Activated CD8-positive, alpha-beta memory T cell treated with anti-CD3 and anti-CD28 coated beads for 4 hours (primary cell): ENCODE results near the gene MAPK12.
A peak's percentile ranks its signal among the peaks of the same experiment; 100 is the strongest.
"Not testable (repeated sequence)": the region's sequence is repeated elsewhere in the genome, so short reads cannot be mapped to it uniquely, and the experiment has no call there.

Source experiments
- DNase-seq, 2 donors: peaks; one replicate each; pipeline ENCODE4 v3.0.0-alpha.2; 2020; ENCODE audit warnings: low read depth in 2 of 2

The MAPK12 gene

DNA sequence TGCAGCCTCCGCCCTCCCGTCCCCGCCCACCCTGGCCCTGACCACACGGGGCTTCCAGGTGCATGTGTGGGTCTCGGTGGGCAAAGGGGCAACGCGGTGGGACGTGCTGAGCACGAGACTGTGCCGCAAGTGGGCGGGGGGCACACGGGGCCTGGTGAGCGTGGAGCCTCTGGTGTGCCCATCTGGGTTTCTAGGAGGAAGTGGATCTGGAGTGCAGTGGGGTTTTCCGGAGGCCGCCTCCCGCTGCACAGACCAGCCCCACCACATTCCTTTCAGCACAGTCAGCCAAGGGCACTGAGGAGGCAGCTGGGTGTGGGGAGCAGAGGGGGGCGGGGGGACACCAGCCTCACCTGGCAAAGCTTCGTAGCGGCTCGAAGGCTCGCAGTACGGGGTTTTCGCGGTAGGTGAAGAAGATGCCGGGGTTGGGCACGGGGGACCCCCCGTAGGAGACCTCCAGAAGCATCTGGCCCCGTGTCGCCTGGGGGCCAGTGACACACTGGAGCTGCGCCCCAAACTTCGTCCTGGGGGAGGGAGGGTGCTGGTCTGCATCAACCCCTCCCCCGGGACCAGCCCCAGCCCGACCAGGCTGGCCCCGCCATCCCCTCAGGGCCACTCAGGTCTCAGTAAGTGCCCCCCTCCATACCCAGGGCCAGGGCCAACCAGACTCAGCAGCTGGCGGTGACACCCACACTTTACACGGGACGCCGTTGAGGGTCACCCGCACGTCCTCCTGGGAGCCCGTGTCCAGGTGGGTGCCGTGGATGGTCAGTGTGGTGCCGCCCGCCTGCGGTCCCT is 21.1 kb upstream of the MAPK12 start:
- no peak for DNase-seq

DNA sequence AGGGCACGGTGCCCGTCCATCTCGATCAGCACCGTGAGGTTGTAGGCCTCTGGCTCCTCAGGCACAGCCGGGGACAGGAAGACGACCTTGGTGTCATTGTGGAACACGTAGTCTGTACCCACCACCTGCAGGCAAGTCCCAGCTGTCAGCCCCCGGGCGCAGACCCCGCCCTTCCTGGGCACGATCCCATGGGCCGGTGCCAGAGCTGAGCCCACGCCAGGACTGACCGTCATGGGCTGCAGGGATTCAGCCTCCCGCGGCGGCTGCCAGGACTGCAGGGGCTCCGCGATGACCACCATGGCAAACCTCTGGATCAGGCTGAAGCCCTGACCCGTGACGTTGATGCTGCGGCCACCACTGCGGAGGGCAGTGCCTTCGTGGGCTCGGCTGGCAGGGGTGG is 20.5 kb upstream of the MAPK12 start:
- no peak for DNase-seq

DNA sequence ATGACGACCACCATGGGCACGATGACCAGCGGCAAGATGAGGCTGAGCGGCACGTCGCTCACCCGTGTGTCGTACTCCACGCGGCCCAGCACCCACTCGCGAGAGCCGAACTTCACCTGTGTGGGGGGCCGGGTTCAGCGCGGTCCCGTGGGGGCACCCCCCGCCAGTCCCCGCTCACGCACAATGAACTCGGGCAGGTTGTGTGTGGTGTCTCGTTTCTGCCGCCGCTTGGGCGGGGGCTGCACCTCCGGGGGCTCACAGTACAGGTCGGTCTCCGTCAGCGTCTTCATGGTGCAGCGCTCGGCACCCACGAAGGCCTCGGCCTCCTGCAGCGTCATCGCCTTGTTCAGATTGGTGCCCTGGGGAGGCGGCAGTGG is 19.9 kb upstream of the MAPK12 start:
- no peak for DNase-seq

DNA sequence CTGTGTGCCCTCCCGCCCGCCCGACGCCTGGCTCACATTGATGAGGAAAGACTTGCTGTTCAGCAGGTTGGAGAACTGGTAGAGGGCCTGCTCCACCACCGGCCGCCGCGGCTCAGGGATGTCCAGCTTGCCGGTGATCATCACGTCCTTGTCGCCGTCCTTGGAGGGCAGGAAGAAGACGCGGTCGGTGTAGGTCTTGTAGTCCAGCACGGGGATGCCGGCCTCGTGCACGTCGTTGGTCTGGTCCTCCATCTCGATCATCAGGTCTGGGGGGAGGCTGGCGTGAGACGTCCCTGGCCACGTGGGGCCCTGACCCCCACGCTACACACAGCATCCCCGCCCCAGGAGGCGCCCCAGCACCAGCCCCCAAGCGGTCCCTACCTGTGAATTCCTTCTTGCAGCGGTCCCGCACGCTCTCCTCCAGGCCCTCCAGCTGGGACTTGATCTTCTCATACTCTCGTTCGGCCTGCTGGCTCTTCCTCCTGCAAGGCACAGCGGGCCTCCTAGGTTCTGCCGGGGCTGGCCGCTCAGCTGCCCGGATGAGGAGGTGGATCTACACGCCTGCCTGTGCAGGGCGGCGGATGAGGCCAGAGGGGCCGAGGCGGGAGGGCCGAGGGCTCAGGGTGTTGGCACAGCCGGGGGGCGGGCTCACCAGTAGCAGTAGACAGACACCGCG is 19.4 kb upstream of the MAPK12 start:
- DNase-seq: no peak

DNA sequence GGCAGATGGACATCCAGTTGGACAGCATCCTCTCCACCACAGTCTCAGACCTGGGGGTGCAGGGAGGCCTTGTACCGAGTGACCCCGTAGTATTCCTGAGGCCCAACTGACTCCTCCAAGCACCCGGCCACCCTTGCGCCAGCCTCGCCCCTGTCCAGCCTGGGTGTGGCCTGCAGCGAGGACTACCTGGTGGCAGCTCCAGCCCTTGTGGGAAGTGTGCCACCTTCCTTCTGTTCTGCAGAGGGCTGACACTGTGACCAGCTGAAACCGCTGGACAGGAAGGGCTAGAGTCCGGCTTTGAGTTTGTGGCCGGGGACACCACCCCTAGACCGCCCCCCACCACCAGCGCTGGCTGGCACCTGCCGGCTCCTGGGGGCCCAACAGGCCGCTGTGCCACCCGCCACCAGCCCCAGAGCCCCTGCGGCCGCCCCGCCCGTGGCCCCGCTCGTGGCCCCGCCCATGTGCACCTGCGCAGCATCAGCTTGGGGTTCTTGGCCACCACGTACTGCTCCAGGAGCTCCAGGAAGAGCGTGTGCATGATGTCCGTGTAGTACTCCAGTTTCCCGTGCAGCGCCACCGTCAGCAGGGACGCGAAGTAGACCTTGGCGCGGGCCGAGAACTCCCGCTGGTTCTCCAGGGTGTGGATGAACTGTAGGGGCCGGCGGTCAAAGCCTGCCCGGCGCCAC is 18.7 kb upstream of the MAPK12 start:
- no peak for DNase-seq

DNA sequence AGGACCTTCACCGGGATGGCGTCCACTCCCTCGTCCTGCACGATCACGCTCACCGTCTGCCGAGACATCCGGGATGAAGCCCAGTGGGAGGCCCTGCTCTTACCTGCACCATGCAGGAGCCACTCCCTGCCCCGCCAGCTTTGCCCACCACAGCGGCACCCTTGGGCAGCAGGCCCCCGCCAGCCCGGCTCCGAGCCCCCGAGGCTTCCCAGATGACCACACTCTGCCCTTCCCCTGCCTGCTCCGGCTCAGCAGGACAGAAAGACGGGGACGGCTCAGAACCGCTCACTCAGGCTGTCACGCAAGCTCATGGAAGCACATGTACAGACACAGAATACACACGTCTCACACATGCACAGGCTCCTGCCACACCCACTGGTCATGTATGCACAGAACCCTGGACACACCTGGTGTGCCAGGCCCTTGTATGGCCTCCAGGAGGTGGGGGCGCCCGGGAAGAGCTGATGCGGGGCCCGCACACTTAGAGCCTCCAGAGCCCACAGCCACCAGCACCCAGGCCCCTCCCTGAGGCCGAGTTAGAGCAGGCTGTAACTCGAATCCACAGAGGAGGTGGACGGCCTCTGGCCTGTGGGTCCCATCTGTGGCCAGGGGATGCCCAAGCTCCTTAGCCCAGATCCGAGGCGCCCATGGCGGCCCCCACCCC is 17.6 kb upstream of the MAPK12 start:
- DNase-seq: no peak

DNA sequence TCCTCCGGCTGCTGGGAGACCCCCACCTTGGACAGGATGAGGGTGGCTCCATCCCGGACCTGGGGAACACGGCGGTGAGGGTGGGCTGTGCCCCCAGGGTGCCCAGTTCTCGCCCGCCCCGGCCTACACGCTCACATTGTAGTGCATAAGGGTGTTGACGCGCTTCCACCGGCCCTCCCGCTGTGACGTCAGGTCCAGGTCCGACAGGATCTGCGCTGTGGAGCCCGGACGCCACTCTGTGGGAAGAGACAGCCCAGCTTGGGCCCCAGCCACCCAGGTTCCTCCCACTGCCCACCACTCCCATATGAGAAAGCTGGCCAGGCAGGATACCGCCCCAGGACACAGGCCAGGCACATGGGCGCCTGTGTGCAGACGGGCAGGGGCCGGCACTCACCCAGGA is 17.0 kb upstream of the MAPK12 start:
- no peak for DNase-seq

DNA sequence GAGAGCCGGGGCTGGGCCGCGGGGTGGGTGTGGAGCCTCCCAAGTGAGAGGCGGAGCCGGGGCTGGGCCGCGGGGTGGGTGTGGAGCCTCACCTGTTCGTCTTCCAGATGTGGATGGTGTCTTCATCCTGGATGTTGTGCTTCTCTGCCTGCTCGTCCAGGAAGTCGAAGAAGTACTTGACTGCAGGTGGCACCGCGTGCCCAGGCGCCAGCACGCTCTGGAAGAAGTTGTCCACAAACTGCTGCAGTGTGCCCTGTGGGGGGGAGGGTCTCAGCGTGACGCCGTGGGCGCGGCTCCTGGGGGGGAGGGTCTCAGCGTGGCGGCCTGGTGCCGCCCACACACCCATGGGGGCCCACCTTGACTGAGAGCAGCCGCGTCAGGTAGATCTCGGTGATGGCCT is 16.3 kb upstream of the MAPK12 start:
- DNase-seq: no peak

DNA sequence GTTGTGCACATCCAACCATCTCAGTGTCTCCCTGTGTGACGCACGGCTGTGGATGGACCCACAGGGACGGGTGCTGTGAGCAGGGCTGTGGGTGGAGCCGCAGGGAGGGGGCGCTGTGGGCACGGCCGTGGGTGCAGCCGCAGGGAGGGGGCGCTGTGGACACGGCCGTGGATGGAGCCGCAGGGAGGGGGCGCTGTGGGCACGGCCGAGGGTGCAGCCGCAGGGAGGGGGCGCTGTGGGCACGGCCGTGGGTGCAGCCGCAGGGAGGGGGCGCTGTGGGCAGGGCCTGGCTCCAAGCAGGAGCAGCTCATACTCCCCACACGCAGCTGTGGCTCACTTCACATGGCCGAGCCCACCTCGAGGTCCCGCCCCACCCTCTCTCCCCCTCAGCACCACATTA is 14.7 kb upstream of the MAPK12 start:
- DNase-seq: no peak

DNA sequence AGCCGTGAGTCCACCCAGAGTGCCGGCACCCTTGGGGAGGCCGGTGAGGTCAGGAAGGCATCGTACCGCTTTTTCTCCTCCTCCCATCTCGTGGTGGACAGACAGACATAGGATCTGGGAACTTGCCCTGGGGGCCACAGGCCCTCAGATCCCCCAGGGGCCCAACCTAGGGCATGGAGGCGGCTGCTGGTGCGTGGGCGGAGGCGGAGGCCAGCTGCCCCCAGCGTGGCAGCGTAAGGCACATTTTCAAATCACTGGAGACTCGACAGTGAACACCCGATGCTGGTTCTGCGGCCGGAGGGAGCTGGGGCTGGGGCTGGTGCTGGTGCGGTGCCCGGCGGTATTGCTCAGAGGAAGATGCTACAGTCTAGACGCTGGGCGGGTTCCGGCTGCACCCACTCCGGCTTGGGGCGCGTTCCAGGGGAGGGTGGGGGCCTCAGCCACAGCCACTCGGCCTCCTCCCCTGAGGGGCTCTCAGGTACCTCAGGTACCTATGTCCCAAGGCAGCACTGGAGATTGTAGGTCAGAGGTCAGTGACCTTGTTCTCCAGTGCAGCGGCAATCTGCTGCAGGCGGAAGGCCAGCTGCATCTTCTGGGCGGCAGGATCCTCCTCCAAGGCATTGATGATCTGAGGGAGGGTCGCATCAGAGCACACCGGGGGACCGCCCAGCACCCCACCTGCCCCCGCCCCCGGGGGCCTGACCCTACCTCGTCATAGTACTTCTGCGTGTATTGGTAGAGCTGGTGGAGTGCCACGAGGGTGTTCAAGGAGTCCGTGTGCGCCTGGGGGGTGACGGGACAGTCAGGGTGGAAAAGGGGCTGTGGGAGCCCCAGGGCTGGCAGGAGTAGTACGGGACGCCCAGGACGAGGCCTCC is 13.9 kb upstream of the MAPK12 start:
- no peak for DNase-seq

DNA sequence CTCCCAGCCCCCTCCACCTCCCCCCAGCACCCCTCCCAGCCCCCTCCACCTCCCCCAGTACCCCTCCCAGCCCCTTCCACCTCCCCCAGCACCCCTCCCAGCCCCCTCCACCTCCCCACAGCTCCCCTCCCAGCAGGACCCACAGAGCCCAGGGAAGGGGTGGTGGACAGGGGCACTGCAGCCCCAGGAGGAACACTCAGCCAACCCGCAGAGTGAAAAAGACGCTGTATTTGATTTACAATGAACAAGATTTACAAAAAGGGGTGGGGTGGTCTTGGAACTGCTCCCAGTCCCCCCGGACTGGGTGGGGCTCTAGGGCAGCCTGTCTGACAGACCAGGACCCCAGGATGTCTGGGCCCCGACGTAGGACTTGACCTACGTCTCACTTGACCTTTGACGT is 13.3 kb upstream of the MAPK12 start:
- no peak for DNase-seq

DNA sequence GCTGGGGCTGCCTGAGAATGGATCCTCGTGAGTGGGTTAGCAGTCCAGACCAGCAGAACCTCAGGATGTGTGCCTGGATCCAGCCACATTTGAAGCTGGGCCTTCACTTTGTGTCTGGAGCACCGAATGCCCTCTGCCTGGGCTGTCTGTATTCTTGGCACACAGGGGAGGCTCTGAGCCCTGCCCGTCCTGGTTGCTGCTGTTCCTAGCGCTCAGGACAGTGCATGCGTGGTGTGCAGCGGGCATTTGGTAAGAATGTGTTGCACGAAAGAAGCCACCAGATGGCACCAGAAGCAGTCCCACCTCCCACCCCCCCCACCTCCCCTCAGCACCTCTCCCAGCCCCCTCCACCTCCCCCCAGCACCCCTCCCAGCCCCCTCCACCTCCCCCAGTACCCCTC is 12.8 kb upstream of the MAPK12 start:
- DNase-seq: no peak

DNA sequence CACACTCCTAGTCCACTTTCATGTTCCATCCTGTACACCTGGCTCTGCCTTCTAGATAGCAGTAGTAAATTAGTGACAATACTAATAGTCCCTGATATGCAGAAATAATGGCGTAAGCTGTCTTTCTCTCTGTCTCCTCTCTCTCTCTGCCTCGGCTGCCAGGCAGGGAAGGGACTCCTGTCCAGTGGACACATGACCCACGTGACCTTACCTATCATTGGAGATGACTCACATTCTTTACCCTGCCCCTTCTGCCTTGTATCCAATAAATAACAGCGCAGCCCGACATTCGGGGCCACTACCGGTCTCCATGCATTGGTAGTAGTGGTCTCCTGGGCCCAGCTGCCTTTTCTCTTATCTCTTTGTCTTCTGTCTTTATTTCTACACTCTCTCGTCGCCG is 12.3 kb upstream of the MAPK12 start:
- not testable (repeated sequence) for DNase-seq

DNA sequence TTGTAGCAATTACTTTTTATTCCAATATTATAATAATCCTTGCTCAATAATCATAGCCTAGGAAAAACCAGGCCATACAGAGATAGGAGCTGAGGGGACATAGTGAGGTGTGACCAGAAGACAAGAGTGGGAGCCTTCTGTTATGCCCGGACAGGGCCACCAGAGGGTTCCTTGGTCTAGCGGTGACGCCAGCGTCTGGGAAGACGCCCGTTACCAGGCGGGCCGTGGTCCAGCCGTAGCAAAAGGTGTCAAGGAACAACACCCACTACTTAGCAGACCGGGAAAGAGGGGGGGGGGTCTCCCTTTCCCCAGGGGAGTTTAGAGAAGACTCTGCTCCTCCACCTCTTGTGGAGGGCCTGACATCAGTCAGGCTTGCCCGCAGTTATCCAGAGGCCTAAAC is 11.9 kb upstream of the MAPK12 start:
- not testable (repeated sequence) for DNase-seq

DNA sequence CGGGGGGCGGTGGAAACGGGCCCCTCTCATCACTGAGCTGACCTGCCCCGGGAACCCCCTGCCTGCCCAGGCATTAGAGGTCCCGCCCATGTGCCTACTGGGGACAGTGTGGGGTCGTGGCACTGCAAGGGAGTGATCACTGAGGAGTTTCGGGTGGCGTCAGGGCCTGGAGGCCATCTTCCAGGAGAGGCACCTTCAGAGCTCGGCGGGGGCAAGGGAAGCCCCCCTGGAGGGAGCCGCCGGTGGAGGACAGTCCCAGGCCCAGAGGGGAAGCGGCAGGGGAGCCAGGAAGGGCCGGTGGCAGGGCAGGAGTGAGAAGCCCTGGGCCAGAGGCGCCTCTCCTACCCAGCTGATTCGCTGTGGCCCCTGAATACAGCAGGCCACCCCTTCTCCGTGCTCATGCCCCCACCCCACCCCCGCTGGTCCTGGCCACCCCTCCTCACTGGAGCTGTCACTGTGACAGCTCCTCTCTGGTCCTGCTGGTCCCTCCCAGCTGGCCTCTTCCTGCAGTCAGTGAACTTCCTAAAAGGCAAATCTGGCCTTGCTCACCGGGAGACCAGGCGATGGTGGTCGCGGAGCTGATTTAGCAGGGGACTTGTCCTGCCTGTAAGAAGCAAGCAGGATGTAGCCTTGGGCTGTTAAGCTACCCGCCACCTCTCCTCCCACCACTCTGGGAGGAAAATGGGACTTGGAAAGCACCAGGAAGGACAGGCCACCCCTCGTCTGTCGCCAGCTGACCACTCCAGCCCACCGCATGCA is 10.7 kb upstream of the MAPK12 start:
- no peak for DNase-seq

DNA sequence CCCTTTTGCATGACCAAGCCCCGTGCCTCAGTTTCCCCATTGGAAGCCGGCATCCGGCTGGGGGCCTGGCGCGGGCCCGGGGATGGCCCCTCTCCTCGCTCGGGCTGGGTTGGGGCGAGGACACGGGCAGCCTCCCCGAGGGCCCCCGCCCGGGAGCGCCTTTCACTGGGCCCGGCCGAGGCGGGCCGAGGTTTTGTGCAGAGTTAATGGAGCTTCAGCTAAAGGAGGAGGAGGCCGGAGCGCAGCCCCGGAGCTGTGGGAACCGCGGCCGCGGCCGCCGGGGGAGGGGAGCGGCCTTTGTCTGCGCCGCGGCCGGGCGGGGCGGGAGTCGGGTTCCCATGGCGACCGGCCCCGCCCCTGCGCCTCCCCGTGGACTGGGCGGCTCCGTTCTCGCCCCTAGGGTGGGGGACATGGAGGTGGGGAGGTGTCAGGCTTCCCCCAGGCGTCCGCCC is 10.1 kb upstream of the MAPK12 start:
- no peak for DNase-seq

DNA sequence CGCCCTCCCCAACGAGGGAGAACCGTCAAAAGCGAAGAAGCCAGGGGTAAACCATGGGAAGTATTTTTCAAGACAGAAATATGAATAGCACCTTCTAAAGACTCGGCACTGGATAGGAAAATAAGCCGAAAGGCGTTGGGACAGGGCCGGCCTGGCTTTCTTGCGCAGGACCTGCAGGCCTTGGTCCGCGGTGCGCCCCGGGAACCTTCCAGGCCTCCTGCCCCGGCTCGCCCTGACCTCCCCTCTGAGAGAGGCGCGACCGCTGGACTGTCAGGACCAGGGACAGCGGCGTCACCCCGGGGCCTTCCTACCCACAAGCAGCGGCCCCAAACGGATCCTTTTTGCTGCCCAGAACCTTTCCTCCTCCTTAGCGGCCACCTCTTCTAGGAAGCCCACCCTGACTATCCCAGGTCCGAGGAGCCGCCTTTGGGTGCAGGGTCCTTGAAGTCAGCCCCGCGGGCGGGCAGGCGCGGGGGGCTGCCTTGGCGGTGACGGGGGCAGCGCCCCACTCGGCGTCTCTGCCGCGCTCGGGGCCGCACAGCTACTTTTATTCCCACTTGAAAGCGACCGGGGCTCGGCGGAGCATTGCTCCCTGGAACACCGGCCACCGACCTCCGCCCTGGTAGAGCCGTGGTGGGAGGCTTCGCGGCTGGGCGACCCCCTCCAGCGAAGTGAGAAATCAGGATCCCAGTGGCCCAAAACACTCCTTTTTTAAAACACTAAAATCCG is 9.3 kb upstream of the MAPK12 start:
- peak in 1 of 2 donors; percentile 29 for DNase-seq

DNA sequence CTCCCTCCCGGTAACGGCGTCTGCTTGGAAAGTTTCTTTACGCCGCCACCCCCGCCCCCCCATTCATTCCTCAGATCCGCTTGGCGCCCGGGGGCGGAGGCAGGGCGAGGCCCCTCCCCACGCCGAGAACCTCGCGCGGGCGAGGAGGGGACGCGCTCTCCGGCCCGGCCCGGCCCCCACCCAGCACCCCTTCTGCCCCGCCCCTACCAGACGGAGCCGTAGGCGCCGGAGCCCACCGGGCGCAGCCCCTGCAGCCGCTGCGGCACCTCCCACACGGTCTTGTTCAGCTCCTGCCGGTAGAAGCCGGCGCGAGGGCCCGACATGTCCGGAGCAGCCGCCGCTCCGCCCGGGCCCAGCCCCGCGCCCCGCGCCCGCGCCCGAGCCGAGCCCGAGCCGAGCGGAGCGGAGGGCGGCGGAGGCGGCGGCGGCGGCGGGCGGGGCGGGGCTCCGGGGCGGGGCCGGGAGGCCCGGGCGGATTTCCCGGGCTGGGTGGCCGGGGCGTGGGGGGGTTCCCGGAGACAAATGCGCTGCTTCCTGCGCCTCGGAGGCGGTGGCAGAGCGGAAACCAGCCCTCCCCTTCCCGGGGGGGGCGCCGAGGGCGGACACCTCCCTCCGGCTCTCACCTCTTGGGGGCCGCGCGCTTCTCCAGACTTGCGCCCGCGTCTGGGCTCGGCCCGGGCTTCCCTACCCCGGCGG is 8.6 kb upstream of the MAPK12 start, which contains the start of gene MAPK11:
TSS of gene MAPK11 (minus strand) at position 411 of the 696 bp plus-strand sequence. CDS start at position 323, 88 bp downstream.
- DNase-seq: peak; percentile 50 to 54

DNA sequence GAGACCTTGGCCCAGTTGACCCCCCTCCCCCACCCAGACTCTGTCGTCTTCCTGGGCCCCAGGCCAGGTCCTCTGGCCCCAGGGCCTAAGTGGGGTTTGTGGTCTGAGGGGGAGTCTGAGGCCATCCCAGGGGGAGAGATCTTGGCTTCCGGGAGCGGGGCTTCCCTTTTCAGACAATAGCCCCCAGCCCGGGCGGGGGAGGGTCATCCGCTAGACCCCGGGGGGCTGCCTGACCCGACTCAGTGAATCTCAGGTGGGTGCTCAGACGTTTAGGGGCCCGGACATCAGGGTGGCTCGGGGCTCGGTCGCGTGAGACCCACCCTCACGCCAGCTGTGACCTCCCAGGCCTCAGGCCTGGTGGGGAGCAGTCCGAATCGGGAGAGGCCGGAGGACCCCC is 8.1 kb upstream of the MAPK12 start:
- no peak for DNase-seq
